Stimulated activated CD4-positive, alpha-beta T cell treated with anti-CD3 and anti-CD28 coated beads, Interleukin-4, amount 100 ng/mL, for 1 hour (primary cell): ENCODE measurements around the gene USP11.

Source experiments
- DNase-seq: peaks from one replicate; pipeline ENCODE4 v3.0.0-alpha.2; 2020

USP11 gene

GRCh38 chrX:47226531-47227333, 6.1 kb upstream of the USP11 start:
- DNase-seq: no peak

GRCh38 chrX:47227334-47227583, 5.5 kb upstream of the USP11 start:
- DNase-seq: no peak

GRCh38 chrX:47228550-47229270, 4.1 kb upstream of the USP11 start:
- no peak for DNase-seq

- no peak for DNase-seq
Observed at GRCh38 chrX:47229427-47229826, 3.4 kb upstream of the USP11 start.

GRCh38 chrX:47230136-47230868, 2.5 kb upstream of the USP11 start:
- no peak for DNase-seq

- DNase-seq: no peak
Observed at GRCh38 chrX:47231167-47231566, 1.6 kb upstream of the USP11 start.

- DNase-seq: no peak
Observed at GRCh38 chrX:47232197-47232802, 509 bp upstream of the USP11 start.

- peak; percentile 89 for DNase-seq
Observed at GRCh38 chrX:47233333-47234113, 714 bp downstream of the USP11 start.

GRCh38 chrX:47234583-47234982, 1.8 kb downstream of the USP11 start:
- no peak for DNase-seq

GRCh38 chrX:47235691-47236103, 2.9 kb downstream of the USP11 start:
- DNase-seq: no peak

- DNase-seq: no peak
Observed at GRCh38 chrX:47239199-47239598, 6.4 kb downstream of the USP11 start.

GRCh38 chrX:47239898-47240545, 7.2 kb downstream of the USP11 start:
- DNase-seq: no peak

GRCh38 chrX:47240619-47241018, 7.8 kb downstream of the USP11 start:
- DNase-seq: no peak

- no peak for DNase-seq
Observed at GRCh38 chrX:47241201-47242011, 8.6 kb downstream of the USP11 start.

GRCh38 chrX:47242321-47242720, 9.5 kb downstream of the USP11 start:
- DNase-seq: no peak

- no peak for DNase-seq
Observed at GRCh38 chrX:47243351-47243750, 10.5 kb downstream of the USP11 start.

GRCh38 chrX:47244676-47245075, 11.9 kb downstream of the USP11 start:
- DNase-seq: no peak

GRCh38 chrX:47245156-47245555, 12.3 kb downstream of the USP11 start:
- DNase-seq: no peak

GRCh38 chrX:47247206-47247998, 14.6 kb downstream of the USP11 start:
- DNase-seq: no peak

GRCh38 chrX:47247999-47248320, 15.2 kb downstream of the USP11 start:
- DNase-seq: no peak

GRCh38 chrX:47248576-47248975, 15.8 kb downstream of the USP11 start:
- DNase-seq: no peak
